ENCODE data around the gene ALPL.

GRCh38 chr1:21576798-21577187 is 67.6 kb downstream of the ALPL start:
- no peak for TF ChIP-seq CTCF (IDR thresholded peaks at IDR 0.05; ENCODE audit: low read length)
- TF ChIP-seq EZH2 (IDR thresholded peaks at IDR 0.05; ENCODE audit: borderline replicate concordance, low read length), result no peak
